Measurements from ENCODE around the gene CIB1. TPM values are rescaled to one million over a fixed set of nuclear protein-coding genes. Genes with fewer than 3 reads are reported as not detected.
A peak's percentile ranks its signal among the peaks of the same experiment; 100 is the strongest.

CIB1 gene
- total RNA-seq, 1 donor from 2014 or later, result 22.5 TPM

DNA sequence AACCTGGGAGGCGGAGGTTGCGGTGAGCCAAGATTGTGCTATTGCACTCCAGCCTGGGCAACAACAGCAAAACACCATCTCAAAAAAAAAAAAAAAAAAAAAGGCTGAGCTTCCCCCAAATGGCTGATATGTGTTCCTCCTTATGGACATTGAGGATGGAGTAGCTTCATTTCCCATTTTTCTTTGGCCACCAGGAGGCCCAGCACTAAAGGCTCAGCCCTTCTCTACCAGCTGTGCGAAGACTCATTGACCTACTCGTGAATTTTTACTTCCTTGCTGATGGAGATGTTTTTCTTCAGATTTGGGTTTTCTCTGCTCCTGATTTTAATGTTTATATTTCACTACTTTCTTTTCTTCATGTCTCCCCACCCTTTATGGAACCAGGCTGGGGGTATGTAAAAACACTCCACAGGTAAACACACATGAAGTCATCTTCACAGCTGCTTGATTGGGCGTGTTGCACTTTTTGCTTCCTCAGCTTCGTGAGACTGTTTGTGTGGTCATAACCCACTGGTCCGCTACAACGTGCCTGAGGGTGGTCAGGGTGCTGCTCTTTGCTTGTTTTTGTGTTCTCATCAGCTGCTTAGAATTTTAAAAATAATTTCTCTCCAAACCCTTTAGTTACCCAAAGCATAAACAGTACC, 19.1 kb downstream of the CIB1 start:
- peak; percentile 31 for DNase-seq

DNA sequence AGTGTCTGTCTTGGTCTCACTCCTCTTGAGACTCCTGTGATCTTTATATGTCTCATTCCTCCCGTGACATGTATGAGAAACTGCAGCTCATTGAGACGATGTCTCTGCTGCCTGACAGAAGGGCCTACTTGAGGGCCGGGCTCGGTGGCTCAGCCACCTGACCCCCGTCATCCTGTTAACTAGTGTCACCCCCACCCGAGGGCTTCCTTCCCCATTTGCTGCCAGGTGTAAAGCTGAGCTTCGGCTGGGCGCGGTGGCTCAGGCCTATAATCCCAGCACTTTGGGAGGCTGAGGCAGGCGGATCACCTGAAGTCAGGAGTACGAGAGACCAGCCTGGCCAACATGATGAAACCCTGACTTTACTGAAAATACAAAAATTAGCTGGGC, 19.9 kb downstream of the CIB1 start:
- DNase-seq, result no peak

DNA sequence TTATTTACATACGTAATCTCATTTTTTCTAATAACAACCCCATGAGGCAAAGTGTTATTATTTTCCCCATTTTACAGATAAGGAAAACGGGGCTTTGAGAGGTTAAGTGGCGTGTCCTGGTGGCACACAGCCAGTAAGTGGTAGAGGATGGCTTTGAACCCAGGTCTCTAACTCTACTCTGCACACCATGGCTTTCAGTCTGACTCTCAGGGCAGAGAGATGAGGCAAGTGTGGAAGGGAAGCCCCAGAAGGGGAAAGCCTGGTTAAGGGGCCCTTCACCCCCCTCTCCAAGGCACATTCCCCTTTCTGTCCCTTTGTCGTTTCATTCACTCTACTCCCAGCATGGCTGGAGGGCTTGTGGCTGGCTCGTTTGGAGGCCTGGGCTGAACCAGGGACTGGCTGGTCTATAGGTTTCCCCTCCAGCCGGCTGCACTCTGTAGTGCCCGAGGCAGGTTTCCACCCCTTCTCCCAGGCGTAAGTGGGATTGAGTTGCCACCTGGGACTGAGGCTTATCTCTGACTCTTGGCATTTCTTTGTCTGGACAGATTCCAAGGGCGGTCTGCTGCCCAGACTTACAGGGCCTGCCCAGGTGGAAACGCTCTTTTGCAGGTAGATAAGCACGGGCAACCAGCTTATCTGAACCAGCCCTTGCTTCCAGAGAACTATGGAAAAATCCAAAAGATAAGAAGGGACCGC, 20.5 kb downstream of the CIB1 start:
- no peak for DNase-seq

DNA sequence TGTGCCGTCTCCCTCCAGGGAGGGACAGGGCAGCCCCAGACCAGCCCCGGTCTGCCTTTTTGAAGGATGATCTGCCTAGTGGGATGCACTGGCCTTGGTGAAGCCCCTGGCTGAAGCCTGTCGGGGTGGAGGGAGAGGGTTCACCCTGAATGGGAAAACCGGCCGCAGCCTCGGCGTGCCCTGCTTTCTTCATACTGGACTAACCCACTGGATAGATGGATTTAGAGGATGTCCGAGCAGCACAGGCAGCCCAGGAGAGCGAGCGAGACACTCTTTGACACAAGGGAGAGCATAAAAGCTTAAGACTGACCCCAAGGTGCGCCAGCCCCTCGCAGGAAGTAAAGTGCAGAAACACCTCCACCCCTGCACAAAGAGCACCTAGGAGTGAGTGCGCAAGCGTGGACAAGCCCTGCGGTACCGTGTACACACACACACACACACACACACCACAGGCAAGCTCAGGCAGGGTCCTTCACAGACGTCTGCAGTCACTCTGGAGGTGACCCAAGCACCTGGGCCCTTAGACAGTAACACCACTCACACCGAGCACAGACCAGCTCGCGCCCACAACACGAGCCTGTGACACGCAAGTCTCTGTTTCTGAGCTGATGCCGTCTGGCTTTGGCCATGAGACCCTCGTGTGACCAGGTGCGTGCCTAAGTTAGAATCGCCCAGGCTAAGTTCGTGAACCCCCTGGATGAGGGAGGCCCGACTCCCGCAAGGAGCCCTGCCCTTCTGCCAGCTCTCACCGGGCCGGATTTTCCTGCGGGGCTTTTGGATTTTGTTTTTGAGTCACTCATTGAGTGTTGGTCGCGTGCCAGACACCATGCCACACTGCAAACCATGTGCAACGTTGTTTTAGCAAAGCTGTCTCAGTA, 21.3 kb downstream of the CIB1 start:
- DNase-seq, result no peak

DNA sequence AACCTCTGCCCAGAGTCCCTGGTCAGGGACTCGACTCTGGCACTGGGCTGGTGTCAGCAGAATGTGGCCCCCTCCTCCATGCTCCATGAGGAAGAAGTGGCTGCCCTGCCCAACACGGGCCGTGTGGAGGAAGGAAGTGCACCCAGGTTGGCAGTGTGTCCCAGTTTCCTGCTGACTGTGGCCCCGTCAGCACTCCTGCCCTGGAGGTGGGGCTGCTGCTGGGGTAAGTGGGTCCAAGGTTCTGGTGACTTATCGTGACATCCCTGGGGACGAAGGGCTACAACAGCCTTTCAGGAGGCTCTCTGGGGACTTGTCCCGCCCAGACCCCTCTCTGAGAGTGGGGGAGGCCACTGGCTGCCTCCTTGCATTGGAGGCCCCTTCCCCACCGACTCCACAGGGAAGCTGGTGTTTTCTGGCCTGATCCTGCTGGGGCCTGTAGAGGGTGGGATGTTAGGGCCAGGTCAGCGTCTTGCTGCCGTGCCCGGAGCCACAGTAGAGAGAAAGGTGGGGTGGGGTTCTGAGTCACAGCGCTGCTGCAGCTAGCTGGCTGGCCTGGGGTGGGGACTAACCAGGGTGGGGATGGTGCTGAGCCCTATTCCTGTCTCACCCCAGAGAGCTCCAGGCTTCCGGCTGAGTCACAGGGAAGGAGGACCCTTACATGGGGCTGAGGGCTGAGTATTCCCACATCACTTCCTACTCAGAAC, 22.1 kb downstream of the CIB1 start:
- peak; percentile 55 for DNase-seq

DNA sequence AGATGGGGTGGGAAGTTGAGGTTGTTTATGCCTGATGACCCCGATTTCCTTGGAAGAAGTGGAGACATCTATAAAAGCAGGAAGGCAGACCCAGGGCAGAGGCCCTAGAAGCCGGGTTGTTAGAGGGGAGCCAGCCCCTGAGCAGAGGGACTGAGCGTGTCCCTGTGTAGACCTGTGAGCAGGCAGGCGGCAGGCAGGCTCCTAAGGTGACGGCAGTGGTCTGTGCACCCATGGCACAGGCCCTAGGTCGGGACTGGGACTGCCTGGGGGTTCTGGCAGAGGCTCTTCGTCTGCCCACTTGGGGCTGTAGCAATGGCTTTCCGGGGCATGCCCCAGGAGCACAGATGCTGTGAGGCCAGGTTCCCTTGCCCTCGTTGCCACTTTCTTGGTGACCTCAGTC, 22.7 kb downstream of the CIB1 start:
- no peak for DNase-seq

DNA sequence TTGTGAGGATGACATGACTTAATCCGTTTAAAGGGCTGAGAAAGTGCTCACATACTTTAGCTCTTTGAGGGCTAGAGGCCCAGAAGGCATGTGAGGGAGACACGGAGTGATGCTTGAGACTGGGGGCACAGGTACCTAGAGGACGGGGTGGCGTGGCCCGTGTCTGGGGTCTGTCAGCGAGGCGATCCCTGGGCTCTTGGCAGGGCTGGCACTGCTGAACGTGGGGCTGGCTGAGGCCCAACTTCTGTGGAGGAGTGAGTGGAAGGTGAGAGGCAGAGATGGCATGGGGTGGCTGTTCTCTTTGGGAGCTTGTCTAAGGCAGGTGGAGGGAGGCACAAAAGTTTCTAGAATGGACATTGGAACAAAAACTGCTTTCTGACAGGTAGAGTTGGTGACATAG, 23.1 kb downstream of the CIB1 start:
- DNase-seq, result no peak

DNA sequence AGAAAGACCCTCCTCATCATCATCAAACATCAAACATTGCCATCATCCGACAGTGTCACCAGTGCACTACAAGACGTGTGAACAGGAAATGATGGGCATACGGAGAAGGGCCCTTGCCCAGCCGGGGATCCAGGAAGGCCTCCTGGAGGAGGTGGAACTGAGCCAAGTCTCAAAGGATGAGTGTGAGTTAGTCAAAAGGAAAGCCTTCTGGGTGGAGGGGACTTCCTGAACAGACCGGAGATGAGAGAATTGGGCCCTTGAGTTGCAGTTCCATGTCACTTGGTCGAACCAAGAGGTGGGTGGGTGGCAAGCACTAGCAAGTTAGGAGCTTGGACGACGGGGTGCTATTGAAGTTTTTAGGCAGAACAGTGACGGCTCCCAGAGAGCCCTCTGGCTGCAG, 24.1 kb downstream of the CIB1 start:
- DNase-seq, result no peak

DNA sequence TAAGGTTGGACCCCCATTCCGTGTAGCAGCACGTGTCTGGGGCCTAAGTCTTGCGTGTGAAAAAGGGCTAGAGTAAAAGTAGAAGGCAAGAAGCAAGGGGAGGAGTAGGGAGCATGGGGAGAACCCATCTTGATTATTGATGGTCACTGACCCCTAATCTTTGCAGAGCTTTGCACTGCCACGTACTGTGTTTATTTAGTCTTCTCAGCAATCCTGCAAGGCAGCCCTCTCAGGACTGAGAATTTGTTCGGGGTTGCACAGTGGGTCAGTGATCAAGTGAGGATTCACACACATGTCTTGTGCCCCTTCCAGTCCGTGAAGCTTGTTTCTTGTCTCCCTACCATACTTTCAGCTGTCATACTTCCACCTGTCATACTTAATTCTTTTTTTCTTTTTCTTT, 25.4 kb downstream of the CIB1 start:
- DNase-seq, result no peak

DNA sequence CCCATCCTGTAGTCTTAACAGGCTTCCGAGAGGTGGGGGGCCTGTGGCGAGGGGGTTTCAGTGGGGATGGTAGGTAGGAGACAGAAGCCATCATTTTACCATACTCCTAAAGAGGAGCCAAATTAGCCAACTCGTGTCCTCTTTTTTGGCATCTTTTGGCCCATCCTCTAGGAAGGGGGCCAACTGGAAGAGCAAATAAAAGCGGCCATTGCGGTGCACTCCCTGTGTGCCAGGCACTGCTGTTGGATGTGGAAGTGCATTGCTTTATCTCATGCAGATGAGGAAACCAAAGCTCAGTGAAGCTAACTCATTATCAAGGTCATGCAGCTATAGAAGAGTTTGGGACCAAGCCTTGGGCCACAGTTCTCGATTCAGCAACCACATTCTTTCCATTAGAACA, 26.5 kb downstream of the CIB1 start:
- DNase-seq, result no peak

DNA sequence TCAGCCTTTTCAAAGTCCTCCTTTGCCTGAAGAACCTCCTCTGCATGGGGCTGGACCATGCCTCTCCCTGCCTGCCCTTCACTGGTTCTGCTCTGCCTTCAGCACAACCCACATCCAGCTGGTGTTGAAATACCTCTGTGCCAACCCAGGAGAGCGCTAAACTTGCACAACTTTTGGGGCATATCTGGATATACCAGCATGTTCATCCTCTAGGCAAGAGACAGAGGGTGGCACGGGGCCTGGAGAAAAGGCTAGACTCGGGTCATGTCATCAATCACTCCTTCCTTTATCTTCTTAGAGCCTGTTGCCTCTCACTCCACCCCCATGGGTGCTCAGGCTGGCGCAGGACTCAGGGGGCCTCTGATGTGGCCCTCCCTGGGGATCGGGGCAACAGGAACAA, 27.9 kb downstream of the CIB1 start:
- DNase-seq, result no peak

DNA sequence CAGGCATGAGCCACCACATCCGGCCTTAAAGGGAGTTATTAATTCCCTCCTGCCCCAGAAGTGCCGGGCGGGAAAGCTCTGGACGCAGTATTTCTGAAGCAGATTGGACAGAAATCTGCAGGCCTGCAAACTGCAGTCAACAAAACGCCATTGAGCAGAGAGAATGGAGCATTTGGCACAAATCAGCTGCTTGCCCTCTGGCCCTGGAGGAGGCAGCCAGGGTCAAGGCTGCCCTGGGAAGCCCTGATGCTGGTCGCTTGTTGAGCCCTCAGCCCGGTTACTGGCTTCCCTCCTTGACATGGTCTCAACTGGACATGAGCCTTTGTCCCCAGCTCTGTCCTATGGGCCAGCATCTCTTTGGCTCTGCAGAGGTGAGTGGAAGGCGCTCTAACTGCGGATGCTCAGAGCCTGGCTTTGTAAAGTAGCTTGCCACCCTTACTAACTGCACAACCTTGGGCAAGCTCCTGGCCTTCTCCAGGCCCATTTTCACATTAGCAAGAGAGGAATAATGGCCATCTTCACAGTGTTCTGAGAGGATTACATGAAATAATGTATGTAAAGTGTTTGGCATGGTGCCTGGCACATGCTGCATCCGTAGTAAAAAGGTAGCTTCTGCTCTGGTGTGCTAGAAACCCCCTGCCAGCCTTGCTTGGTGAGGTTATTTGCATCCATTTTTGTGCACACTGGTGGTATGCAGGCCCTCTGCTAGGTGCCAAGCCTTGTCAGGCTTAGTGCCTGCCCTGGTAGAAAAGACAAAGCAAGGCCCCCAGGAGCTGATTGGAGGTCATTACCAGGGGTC, 28.5 kb downstream of the CIB1 start:
- DNase-seq, result no peak

DNA sequence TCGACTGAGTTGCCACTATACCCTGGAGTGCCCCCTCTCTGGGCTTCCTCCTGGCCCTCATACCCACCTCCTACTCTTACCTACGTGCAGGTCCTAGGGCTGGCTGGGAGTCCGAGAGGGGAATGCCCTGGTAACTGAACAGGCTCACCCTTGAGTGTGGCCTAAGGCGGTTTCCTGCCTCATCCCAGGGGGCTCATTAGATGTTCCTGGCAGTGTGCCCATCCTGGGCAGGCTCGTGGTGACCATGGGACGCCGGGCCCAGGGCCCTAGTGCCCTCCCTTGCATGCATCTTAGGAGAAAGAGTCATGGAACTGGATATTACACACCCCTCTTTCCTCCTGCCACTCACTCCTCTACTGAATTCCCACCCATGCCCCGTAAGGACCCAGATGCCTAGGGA, 29.8 kb downstream of the CIB1 start:
- DNase-seq, result no peak

DNA sequence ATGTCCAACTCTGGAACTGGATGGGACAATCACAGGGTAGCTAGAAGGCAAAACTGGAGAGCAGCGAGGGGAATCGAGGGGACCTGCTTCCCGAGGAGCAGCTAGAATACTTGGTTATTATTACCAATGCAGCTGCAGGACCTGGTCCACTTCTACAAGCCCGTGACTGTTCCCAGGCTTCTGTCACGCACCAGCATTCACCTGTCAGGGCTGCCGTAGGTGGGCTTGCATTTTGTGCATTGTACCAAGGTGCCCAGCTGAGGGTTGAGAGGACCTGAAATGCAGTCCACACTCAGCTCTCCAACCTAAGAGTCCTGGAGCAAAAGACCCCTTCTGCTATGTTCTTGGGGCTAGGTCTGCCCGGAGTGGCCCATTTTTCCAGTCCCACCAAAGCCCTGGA, 30.3 kb downstream of the CIB1 start:
- no peak for DNase-seq

DNA sequence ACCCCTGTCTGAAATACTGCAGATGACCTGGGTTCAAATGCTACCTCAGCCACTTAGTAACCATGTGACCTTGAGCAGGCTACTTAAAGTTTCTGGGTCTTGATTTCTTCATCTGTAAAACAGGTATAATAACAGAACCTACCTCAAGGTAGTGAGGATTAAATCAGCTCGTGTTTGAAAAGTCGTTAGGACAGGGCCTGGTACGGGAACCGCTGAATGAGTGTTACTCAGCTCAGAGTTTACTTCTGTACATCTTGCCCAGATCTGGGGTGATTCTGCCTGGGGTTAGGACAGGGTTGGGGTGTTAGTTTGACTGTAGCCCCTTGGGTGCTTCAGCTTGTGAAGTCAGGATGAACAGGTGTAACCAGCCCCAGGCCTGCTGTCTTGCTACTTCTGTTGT, 30.8 kb downstream of the CIB1 start:
- no peak for DNase-seq

DNA sequence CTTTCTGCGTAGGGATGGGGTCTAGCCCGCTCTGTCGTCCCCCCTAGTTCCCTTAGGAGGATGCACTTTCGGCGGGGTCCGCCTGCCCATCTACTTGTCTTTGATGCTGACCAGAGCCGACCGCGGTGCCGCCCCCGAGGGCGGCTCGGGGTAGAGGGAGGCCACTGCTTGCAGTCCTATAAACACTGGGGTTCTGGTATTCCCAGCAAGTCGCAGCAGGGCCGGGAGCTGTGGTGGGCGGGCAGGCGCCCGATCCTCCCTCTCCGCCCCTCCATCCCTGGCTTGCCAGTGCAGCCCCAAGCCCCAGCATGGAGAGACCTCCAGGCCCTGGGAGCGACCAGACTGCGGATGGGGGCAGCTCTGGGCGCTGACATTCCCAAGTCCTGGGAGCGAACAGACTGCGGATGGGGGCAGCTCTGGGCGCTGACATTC, 31.8 kb downstream of the CIB1 start:
- no peak for DNase-seq

DNA sequence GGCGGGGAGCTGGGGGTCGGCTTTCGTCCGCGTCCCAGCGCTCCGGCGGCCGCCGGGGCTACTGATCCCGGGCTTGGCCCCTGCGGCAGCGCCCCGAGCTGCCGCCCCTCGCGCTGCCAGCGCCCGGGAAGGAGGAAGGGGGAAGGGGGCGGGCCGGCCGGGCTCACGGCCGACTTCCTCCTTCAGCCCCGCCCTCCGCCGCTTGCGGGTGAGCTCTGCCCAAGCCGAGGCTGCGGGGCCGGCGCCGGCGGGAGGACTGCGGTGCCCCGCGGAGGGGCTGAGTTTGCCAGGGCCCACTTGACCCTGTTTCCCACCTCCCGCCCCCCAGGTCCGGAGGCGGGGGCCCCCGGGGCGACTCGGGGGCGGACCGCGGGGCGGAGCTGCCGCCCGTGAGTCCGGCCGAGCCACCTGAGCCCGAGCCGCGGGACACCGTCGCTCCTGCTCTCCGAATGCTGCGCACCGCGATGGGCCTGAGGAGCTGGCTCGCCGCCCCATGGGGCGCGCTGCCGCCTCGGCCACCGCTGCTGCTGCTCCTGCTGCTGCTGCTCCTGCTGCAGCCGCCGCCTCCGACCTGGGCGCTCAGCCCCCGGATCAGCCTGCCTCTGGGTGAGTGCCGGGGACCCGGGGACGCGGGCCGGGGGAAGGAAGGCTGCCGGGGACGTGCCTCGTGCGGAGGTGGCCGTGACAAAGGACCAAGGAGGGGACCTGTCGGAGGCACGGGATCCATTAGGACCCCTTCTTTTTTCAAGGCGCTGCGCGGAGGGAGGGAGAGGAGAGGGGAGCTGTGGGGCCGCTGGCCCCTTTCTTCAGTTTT, 32.4 kb downstream of the CIB1 start, which contains the start of gene SEMA4B:
TSS of gene SEMA4B (plus strand) at position 201 of the 814 bp plus-strand sequence. CDS start at position 450, 249 bp downstream.
- peak; percentile 49 for DNase-seq

DNA sequence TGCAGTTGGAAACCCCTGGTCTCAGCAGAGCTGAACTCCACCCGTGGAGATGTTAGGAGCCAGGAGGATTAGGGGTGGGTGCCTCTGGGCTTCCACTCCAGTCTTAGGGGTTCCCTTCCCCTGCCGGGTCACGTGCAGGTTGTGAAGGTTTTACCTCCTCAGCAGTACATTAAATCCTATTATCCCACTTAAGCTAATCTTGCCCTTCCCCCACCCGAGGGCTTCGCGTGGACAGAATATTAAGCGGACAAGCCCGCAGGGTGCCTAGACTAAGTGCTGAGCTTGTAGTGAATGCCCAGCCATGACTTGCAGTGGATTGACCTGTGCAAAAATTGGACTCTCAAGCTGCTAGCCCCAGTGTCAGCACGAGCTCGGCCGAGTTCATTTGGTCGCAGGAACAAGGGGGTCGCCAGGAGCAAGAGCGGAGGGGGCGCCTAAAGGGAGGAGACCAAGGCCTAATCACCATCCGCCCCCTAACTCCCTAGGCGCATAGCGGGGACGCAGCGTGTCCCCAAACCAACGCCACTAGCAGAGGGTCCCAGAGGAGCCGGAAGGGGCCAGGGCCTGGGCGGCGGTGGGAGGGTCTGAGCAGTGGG, 33.1 kb downstream of the CIB1 start:
- DNase-seq, result no peak

DNA sequence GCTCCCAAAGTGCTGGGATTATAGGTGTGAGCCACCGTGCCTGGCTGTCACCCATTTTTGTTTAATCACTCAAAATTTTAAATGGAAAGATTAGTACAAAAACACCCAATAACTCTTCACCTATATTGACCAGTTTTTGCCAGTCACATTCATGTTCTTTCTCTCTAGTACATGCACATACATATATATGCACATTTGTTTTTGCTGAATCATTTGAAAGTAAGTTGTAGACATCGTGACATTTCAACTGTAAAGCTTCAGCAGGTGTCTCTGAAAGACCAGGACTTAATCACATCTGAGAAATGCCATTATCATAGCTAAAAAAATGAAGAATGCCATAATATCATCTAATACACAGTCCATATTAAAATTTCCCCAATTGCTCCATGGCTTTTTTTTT, 39.1 kb downstream of the CIB1 start:
- no peak for DNase-seq

DNA sequence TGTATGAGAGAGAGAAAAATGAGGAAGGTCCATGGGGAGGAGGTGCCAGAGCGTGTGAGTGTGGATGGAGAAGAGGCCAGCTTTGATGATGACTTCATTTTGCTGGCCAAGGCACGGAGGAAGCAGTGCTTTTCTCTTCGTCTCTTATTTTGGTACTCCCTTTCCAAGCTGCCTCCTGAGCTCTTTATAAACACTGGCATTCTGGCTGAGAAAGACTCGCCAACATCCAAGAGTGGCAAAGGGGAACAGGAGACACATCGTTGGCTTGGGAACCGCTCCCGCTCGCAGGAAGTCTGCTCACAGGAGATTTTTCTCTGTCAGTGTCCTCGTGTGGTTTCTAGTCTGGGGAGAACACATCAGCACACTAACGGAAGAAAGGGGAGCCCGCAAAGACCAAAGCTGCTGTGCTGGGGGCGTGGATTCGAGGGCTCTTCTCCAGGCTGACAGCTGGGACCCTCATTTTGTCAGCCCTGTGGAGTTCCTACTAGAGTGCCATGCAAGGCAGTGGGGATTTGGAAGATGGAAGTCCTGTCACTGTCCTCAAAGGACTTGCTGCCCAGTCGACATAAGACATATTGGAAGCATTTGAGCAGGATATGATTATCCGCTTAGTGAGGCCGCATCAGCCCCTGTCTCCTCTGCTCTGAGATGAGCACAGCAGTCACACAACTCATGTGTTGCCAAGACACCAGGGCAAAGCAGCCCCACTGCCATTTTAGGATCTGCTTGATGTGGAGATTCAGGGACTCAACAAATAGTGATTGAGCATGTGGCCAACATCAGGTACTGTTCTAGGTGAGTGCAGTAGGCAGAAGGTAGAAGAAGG, 40.6 kb downstream of the CIB1 start:
- DNase-seq, result no peak

Data from dermis blood vessel endothelial cell (primary cell).